GM12801 (cell line): ENCODE data around the gene DCAF10.

ENCODE experiments used
- TF ChIP-seq, protein P1 (sequence below): IDR thresholded peaks from one replicate; pipeline ENCODE4 v1.5.1; 2011; ENCODE audit warnings: control low read depth; ENCODE audit not compliant: insufficient read length; ENCODE audit errors: extremely low read depth

DCAF10 gene, protein sequence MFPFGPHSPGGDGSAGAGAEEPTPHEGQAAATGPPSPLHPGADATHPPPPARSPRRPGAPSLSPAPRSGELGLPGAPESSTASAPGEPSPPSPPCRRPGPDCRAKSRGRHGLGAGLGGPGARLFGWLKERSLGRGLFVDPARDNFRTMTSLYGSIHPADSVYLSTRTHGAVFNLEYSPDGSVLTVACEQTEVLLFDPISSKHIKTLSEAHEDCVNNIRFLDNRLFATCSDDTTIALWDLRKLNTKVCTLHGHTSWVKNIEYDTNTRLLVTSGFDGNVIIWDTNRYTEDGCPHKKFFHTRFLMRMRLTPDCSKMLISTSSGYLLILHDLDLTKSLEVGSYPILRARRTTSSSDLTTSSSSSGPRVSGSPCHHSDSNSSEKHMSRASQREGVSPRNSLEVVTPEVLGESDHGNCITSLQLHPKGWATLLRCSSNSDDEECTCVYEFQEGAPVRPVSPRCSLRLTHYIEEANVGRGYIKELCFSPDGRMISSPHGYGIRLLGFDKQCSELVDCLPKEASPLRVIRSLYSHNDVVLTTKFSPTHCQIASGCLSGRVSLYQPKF

DNA sequence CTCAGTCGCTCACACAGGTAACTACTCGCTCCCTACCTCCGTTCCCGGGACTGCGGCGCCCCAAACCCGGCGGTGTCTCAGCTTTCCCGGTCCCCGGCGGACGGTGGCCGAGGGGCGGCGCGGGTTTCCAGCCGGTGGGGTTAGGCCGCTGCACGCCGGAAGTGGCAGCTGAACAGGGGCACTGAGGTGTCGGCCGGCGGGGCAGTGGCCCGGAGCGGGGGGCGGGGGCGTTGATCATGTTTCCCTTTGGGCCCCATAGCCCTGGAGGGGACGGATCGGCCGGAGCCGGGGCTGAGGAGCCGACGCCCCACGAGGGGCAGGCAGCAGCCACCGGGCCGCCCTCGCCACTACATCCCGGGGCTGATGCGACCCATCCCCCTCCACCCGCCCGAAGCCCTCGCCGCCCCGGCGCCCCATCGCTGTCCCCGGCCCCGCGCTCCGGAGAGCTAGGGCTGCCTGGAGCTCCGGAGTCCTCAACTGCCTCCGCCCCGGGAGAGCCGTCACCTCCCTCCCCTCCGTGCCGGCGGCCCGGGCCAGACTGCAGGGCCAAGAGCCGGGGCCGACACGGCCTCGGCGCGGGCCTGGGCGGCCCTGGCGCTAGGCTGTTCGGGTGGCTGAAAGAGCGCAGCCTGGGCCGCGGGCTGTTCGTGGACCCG lies at the start of gene DCAF10:
Gene DCAF10, plus strand, starts transcription at position 167 of the 656 bp plus-strand sequence. Its CDS starts 70 bp downstream, at position 237.
- TF ChIP-seq, protein P1, sequence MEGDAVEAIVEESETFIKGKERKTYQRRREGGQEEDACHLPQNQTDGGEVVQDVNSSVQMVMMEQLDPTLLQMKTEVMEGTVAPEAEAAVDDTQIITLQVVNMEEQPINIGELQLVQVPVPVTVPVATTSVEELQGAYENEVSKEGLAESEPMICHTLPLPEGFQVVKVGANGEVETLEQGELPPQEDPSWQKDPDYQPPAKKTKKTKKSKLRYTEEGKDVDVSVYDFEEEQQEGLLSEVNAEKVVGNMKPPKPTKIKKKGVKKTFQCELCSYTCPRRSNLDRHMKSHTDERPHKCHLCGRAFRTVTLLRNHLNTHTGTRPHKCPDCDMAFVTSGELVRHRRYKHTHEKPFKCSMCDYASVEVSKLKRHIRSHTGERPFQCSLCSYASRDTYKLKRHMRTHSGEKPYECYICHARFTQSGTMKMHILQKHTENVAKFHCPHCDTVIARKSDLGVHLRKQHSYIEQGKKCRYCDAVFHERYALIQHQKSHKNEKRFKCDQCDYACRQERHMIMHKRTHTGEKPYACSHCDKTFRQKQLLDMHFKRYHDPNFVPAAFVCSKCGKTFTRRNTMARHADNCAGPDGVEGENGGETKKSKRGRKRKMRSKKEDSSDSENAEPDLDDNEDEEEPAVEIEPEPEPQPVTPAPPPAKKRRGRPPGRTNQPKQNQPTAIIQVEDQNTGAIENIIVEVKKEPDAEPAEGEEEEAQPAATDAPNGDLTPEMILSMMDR: no peak

DNA sequence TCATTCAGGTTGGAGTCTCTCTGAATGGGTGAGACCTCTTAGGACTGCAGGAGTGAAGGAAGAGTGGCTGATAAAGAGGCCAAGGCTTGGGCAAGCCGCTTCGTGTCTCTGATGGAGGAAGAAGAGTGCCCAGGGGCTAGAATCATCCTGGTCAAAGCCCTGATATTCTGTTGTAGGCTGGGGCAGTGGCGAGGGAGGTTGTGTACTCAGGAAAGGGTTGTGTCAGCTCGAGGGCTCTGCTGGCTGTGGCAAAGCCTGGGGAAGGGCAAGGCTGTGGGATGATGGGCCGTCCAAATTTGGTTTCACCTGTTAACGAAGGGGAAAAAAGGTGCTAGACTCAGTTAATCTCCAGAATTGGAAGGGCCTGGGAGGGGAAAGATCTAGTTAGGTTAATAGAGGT lies 49.4 kb upstream of the DCAF10 start:
- TF ChIP-seq, protein P1: no peak

DNA sequence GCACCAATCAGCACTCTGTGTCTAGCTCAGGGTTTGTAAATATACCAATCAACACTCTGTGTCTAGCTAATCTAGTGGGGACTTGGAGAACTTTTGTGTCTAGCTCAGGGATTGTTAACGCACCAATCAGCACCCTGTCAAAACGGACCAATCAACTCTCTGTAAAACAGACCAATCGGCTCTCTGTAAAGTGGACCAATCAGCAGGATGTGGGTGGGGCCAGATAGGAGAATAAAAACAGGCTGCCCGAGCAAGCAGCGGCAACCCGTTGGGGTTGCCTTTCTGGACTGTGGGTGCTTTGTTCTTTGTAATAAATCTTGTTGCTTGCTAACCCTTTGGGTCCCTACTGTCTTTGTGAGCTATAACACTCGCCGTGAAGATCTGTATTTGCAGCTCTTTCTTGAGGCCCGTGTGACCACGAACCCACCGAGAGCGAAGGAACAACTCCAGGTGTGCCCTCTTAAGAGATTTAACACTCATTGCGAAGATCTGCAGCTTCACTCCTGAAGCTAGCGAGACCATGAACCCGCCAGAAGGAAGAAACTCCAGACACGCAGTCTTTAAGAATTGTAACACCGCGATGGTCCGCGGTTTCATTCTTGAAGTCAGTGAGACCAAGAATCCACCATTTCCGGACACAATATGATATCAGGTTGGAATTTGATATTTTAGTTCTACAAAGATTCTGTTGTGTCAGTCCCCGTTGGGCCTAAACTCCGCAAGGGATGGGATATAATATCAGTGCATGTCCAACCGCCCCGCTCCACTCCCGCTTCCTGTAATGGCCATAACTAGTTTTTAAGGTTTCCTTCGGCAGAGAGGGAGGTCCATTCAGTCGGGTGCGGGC lies 47.7 kb upstream of the DCAF10 start:
- TF ChIP-seq, protein P1: no peak

DNA sequence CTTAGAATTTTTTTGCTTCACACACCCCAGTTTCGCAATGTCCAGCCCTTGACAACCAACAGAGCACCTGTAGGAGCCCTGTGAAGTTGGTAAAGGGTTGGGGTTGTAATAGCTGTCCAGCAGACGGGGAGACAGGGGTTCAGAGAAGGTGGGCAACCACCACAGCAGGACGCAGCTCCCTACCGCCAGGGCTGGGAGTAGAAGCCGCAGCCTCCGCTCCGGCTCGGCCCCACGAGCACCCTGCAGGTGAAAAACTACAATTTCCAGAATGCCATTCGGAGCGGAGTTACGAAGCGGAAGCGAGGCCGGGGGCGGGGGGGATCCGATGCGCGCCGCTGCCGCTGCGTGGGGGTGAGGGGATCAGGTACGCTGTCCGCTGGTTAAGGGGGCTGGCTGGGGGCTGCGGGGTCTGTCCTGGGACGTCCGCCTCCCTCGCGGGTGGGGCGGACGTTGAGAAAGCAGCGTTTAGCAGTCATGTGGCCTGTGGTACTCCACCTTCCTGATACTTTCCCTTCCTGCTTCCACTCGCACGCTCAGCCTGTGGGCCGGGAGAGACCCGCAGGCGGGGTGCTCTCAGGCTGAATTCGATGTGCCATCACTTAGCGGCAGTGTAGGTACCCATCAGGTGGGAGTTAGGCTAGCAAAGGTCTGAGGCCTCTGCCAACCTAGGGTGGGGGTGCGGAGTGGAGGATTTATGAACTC lies 47.0 kb upstream of the DCAF10 start, which contains the start of gene TRMT10B:
Gene TRMT10B, plus strand, starts transcription at position 317 of the 702 bp plus-strand sequence. CDS start 8,127 bp downstream, outside the sequence.
- TF ChIP-seq, protein P1: no peak

DNA sequence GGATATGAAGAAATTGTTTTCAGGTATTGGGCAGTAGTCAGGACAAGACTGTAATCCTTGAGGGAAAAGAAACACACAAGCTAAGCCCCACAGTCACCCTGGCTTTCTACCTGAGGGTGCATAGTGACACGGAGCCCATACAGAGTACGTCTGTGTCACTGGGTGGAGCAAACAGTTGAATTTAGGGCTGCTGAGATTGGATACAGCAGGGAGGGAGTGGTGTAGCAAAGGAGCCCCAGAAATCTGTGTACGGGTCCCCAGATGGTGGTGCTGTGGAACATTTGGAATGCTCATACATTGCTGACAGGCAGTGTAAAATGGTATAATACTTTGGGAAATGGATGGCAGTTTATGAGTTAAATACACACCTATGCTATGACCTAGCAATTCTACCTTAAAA lies 41.9 kb upstream of the DCAF10 start:
- TF ChIP-seq, protein P1: no peak

DNA sequence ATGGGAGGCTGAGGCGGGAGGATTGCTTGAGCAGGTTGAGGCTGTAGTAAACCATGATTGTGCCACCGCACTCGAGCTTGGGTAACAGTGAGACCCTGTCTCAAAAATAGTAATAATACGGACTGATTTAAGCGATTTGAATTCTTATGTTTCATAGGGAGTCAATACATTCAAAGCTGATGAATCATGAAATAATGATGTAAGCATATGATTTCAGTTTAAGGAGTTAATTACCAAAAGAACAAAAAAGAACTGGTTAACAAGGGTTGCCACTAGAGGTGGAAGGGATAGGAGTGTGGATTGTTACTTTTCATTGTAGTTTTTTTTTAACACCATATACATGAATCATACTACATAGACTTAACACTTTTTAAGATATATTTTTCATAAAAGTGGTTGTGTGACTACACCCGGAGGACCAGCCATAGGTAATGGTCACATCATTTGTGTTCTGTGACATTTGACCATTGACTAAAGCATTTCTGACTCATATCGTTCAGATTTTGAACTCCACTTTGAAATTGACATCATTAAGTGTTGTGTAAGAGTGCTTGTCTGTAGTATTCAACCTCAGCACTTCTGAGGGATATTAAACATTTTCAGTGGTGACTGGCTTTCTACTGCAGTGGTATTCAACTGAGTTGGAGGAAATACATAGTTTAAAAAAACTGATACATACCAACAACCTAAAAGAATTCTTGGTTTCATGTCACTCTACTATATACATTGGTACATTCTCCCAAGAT lies 40.0 kb upstream of the DCAF10 start:
- TF ChIP-seq, protein P1: no peak
